Measurements from ENCODE around the gene ZDHHC8. TPM values are rescaled to one million over a fixed set of nuclear protein-coding genes. Genes with fewer than 3 reads are reported as not detected.

Gene ZDHHC8
- total RNA-seq, 2 donors from 2014 or later, result 20.0 to 21.4 TPM

GRCh38 chr22:20107951-20108756, 23.4 kb upstream of the ZDHHC8 start:
- H3K36me3 ChIP-seq (replicated peaks in 1 of 2; ENCODE audit: insufficient read depth in 1 of 2, low read depth in 2 of 2), result peaks cover 0 to 35% of the 10 kb centered on the region in 2 donors

GRCh38 chr22:20108757-20109230, 22.8 kb upstream of the ZDHHC8 start:
- 89 to 93% methylated on average over 10 to 12 of the region's 12 CpGs for WGBS, 2 donors
- H3K36me3 ChIP-seq (replicated peaks in 1 of 2; ENCODE audit: insufficient read depth in 1 of 2, low read depth in 2 of 2), result peaks cover 0 to 35% of the 10 kb centered on the region in 2 donors
- no peaks in the 10 kb centered on the region for H3K9me3 ChIP-seq
- H3K27me3 ChIP-seq, result no peaks in the 10 kb centered on the region
- no peak for ATAC-seq
- peaks cover 25% of the 10 kb centered on the region for H3K4me1 ChIP-seq
- no peak for DNase-seq
- no peak overlapping the region for H3K4me3 ChIP-seq
- intact Hi-C loops (cut with DNase I), result no loop called here
- TF ChIP-seq CTCF (IDR thresholded peaks at IDR 0.05) (no peak), POLR2A (IDR thresholded peaks at IDR 0.05) (no peak)
- H3K27ac ChIP-seq, result no peak overlapping the region

More at GRCh38 chr22:20107951-20108756, 23.4 kb upstream of the ZDHHC8 start:
- TF ChIP-seq POLR2A (IDR thresholded peaks at IDR 0.05) (no peak), CTCF (IDR thresholded peaks at IDR 0.05) (no peak)
- ATAC-seq (no peak), DNase-seq (no peak)
- WGBS, 2 donors, result 82 to 87% methylated on average over 8 to 13 of the region's 13 CpGs
- no peak overlapping the region for H3K27ac ChIP-seq
- intact Hi-C loops (cut with DNase I), result no loop called here
- H3K4me3 ChIP-seq, result no peak overlapping the region
- H3K27me3 ChIP-seq, result no peaks in the 10 kb centered on the region
- H3K4me1 ChIP-seq, result peaks cover 21% of the 10 kb centered on the region
- no peaks in the 10 kb centered on the region for H3K9me3 ChIP-seq

- Histone ChIP-seq H3K4me3 (no peak overlapping the region), H3K27me3 (no peaks in the 10 kb centered on the region), H3K27ac (no peak overlapping the region), H3K36me3 (replicated peaks in 1 of 2; ENCODE audit: insufficient read depth in 1 of 2, low read depth in 2 of 2) (peaks cover 0 to 36% of the 10 kb centered on the region in 2 donors), H3K9me3 (no peaks in the 10 kb centered on the region), H3K4me1 (peaks cover 34% of the 10 kb centered on the region)
- WGBS, 2 donors, result 88 to 92% methylated on average over 7 to 21 of the region's 23 CpGs
- no peak for DNase-seq
- ATAC-seq, result no peak
- TF ChIP-seq CTCF (IDR thresholded peaks at IDR 0.05) (no peak), POLR2A (IDR thresholded peaks at IDR 0.05) (no peak)
- intact Hi-C loops (cut with DNase I), result no loop called here
These were observed 21.9 kb upstream of the ZDHHC8 start for GRCh38 chr22:20109411-20110358.

GRCh38 chr22:20110359-20110985, 21.1 kb upstream of the ZDHHC8 start:
- no peak overlapping the region for H3K4me3 ChIP-seq
- TF ChIP-seq POLR2A (IDR thresholded peaks at IDR 0.05), result no peak
- no peak for TF ChIP-seq CTCF (IDR thresholded peaks at IDR 0.05)
- 88 to 91% methylated on average over 9 of the region's 9 CpGs for WGBS, 2 donors
- H3K27me3 ChIP-seq, result no peaks in the 10 kb centered on the region
- H3K9me3 ChIP-seq, result no peaks in the 10 kb centered on the region
- peaks cover 40% of the 10 kb centered on the region for H3K4me1 ChIP-seq
- peaks cover 0 to 33% of the 10 kb centered on the region in 2 donors for H3K36me3 ChIP-seq (replicated peaks in 1 of 2; ENCODE audit: insufficient read depth in 1 of 2, low read depth in 2 of 2)
- intact Hi-C loops (cut with DNase I), result no loop called here
- H3K27ac ChIP-seq, result peak overlapping the region in 1 of 4 donors; percentile 42
- no peak for ATAC-seq
- no peak for DNase-seq
